K562 (cell line): ENCODE data around the gene SHANK1. TPM values are rescaled to one million over a fixed set of nuclear protein-coding genes. Genes with fewer than 3 reads are reported as not detected.
A peak's percentile ranks its signal among the peaks of the same experiment; 100 is the strongest.

Experiments
- AFF4 ChIP-seq: sonication (generic); formaldehyde crosslinking; IDR thresholded peaks from 2 replicates; pipeline ENCODE4 v1.8.0; 2023; ENCODE audit warnings: mild to moderate bottlenecking, missing genetic modification reagents
- CEBPB ChIP-seq: fragments of 450-650 bp; IDR thresholded peaks from 2 replicates; pipeline ENCODE4 v1.6.1; 2016; ENCODE audit warnings: missing genetic modification characterization, missing compliant biosample characterization
- COPS2 ChIP-seq: fragments of 450-650 bp; conservative IDR thresholded peaks from 2 replicates; pipeline ENCODE4 v1.6.1; 2016; ENCODE audit warnings: mild to moderate bottlenecking, moderate library complexity
- ETV1 ChIP-seq: fragments of 450-650 bp; conservative IDR thresholded peaks from 2 replicates; pipeline ENCODE4 v1.6.1; 2016; ENCODE audit warnings: missing genetic modification characterization, control low read depth, low read depth, missing compliant biosample characterization
- FOSL1 ChIP-seq: fragments of 200-800 bp; sonication (Bioruptor generic); conservative IDR thresholded peaks from 2 replicates; pipeline ENCODE4 v1.6.1; 2016; ENCODE audit warnings: missing genetic modification characterization, missing compliant biosample characterization
- FOXO4 ChIP-seq: fragments of 450-650 bp; formaldehyde crosslinking; IDR thresholded peaks from 2 replicates; pipeline ENCODE4 v1.4.0; 2020; ENCODE audit warnings: mild to moderate bottlenecking, moderate library complexity
- HMBOX1 ChIP-seq: sonication (generic); IDR thresholded peaks from 2 replicates; pipeline ENCODE4 v1.6.1; 2016
- PHB2 ChIP-seq: fragments of 450-650 bp; IDR thresholded peaks from 2 replicates; pipeline ENCODE4 v1.6.1; 2017; ENCODE audit warnings: low read depth
- PHF8 ChIP-seq: fragments of 200-600 bp; sonication (generic); IDR thresholded peaks from 2 replicates; pipeline ENCODE4 v1.6.1; 2012; ENCODE audit warnings: mixed run types, mild to moderate bottlenecking, inconsistent platforms, low read length, moderate library complexity, borderline replicate concordance
- POU5F1 ChIP-seq: fragments of 150-350 bp; IDR thresholded peaks from 2 replicates; pipeline ENCODE4 v1.6.1; 2014; ENCODE audit warnings: borderline replicate concordance, low read length, low read depth, mild to moderate bottlenecking; ENCODE audit not compliant: partially characterized antibody
- TAF1 ChIP-seq: IDR thresholded peaks from 2 replicates; pipeline ENCODE4 v1.6.1; 2011; ENCODE audit warnings: mild to moderate bottlenecking, low read length, moderate library complexity; ENCODE audit not compliant: insufficient read depth, control insufficient read depth, severe bottlenecking; ENCODE audit errors: extremely low read depth
- TEAD1 ChIP-seq, 2 experiments: fragments of 450-650 bp in 1 of 2; sonication (generic) in 1 of 2; formaldehyde crosslinking; IDR thresholded peaks; 2 replicates each; pipeline versions ENCODE4 v1.4.0 to v1.8.0; 2020 to 2022; ENCODE audit warnings: mild to moderate bottlenecking in 2 of 2, missing genetic modification reagents in 1 of 2
- USF1 ChIP-seq: sonication (generic); formaldehyde crosslinking; IDR thresholded peaks from 2 replicates; pipeline ENCODE4 v1.9.0; 2022; ENCODE audit warnings: mild to moderate bottlenecking, missing genetic modification reagents
- YBX1 ChIP-seq: fragments of 450-650 bp; IDR thresholded peaks from 2 replicates; pipeline ENCODE4 v1.7.1; 2016; ENCODE audit warnings: mild to moderate bottlenecking
- ZFX ChIP-seq: sonication (generic); formaldehyde crosslinking; IDR thresholded peaks from 2 replicates; pipeline ENCODE4 v1.8.0; 2022; ENCODE audit warnings: mild to moderate bottlenecking, missing genetic modification reagents, moderate library complexity
- ZNF253 ChIP-seq: fragments of 250-450 bp; sonication (Bioruptor Pico); conservative IDR thresholded peaks from 2 replicates; pipeline ENCODE4 v1.6.1; 2021; ENCODE audit warnings: mild to moderate bottlenecking
- ZSCAN32 ChIP-seq: fragments of 450-650 bp; formaldehyde crosslinking; IDR thresholded peaks from 2 replicates; pipeline ENCODE4 v1.4.0; 2020; ENCODE audit warnings: mild to moderate bottlenecking, moderate library complexity
- polyA plus RNA-seq, 8 experiments: library from polyadenylated mRNA; depleted of rRNA in 4 of 8; stranded (reverse) in 5 of 8; unstranded in 3 of 8; fragments of >200 nt; fragmentation: Nextera tagmentation in 2 of 8; fragmentation: Illumina TruSeq in 1 of 8; extraction: Ambion mirVana in 2 of 8; extraction: Trizol in 1 of 8; gene quantifications; 2 replicates each; pipeline versions ENCODE4 v1.2.1 to v1.2.3, GENCODE V29; 2011 to 2014; ENCODE audit warnings: inconsistent platforms in 1 of 8, missing spikeins in 1 of 8
- total RNA-seq, 7 experiments: library from RNA; depleted of rRNA in 6 of 7; stranded (reverse); fragments of >200 nt in 6 of 7; fragmentation: Illumina TruSeq in 2 of 7; extraction: Trizol in 2 of 7; gene quantifications; 2 replicates each; pipeline versions ENCODE4 v1.2.1 to v1.2.3, GENCODE V29; 2011 to 2021; ENCODE audit warnings: low replicate concordance in 1 of 7
- TF ChIP-seq, protein P1 (sequence below): sonication (generic); formaldehyde crosslinking; IDR thresholded peaks from 2 replicates; pipeline ENCODE4 v1.8.1; 2023; ENCODE audit warnings: mild to moderate bottlenecking, missing genetic modification reagents

The SHANK1 gene
- total and polyA plus RNA-seq, 9 of the 15 experiments (the other 6 are each of a cell fraction or from before 2014, with no cell fraction given) = 0.33 to 1.3 (median 0.55) TPM; not detected in 2

GRCh38 chr19:50723735-50724521, 4.3 kb upstream of the SHANK1 start (continued):
- TF ChIP-seq PHF8 (peak; percentile 66; the same call in 1 of the 2 replicates), AFF4 (CRISPR knock-in tag) (peak; percentile 81; the same call in 1 of the 2 replicates), ZNF253 (CRISPR knock-in tag) (no peak), PHB2 (no peak), TEAD1 (CRISPR knock-in tag; IDR thresholded peaks at IDR 0.05) (peak in 1 of 2 experiments; percentile 12; a peak in 1 of 4 replicates), ETV1 (no peak), USF1 (no peak), TAF1 (no peak), CEBPB (tag) (no peak), FOXO4 (0 out of 2 replicates have a peak, but pooled peaks have one; percentile 50), HMBOX1 (no peak), ZFX (CRISPR knock-in tag) (peak; percentile 76), YBX1 (no peak), FOSL1 (no peak), POU5F1 (no peak), ZSCAN32 (CRISPR knock-in tag) (0 out of 2 replicates have a peak, but pooled peaks have one; percentile 8), COPS2 (no peak)
- TF ChIP-seq, protein P1, sequence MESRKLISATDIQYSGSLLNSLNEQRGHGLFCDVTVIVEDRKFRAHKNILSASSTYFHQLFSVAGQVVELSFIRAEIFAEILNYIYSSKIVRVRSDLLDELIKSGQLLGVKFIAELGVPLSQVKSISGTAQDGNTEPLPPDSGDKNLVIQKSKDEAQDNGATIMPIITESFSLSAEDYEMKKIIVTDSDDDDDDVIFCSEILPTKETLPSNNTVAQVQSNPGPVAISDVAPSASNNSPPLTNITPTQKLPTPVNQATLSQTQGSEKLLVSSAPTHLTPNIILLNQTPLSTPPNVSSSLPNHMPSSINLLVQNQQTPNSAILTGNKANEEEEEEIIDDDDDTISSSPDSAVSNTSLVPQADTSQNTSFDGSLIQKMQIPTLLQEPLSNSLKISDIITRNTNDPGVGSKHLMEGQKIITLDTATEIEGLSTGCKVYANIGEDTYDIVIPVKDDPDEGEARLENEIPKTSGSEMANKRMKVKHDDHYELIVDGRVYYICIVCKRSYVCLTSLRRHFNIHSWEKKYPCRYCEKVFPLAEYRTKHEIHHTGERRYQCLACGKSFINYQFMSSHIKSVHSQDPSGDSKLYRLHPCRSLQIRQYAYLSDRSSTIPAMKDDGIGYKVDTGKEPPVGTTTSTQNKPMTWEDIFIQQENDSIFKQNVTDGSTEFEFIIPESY (CRISPR knock-in tag) = peak; percentile 65; the same call in 1 of the 2 replicates
